Measurements from ENCODE around the gene CYP2W1.

GRCh38 chr7:967361-968082 lies 15.5 kb upstream of the CYP2W1 start:
- no peak for TF ChIP-seq POLR2A (IDR thresholded peaks at IDR 0.05; ENCODE audit: extremely low read depth, insufficient read length)
- no peak for TF ChIP-seq CTCF (IDR thresholded peaks at IDR 0.05; ENCODE audit: low read depth, low read length)
- no peak for TF ChIP-seq MYC (IDR thresholded peaks at IDR 0.05; ENCODE audit: low read depth, low read length)
